Measurements from ENCODE around the gene CASQ2. TPM values are rescaled to one million over a fixed set of nuclear protein-coding genes. Genes with fewer than 3 reads are reported as not detected.

CASQ2 gene
- total and polyA plus RNA-seq, 9 of the 15 experiments (the other 6 are each of a cell fraction or from before 2014, with no cell fraction given): not detected

GRCh38 chr1:115652236-115652788 lies 116.2 kb downstream of the CASQ2 start:
- Histone ChIP-seq H4K20me1 (replicated peaks; ENCODE audit: control insufficient read depth, insufficient read depth, low read length) (no peaks in the 10 kb centered on the region; the same call in 1 of the 2 replicates), H3K4me1 (replicated peaks in 1 of 2; ENCODE audit: control insufficient read depth in 2 of 2, insufficient read depth in 2 of 2, low read length in 2 of 2) (peaks cover 44 to 67% of the 10 kb centered on the region in 2 experiments), H3K27ac (ENCODE audit: extremely low read depth, low read depth, low read length) (no peak overlapping the region), H3K79me2 (ENCODE audit: control insufficient read depth, insufficient read depth, low read length) (peaks cover 86% of the 10 kb centered on the region), H3K9me3 (replicated peaks; ENCODE audit: control insufficient read depth, insufficient read depth, low read depth, low read length) (no peaks in the 10 kb centered on the region), H3K9ac (ENCODE audit: insufficient read depth in 1 of 2, low read depth in 2 of 2, low read length in 2 of 2) (no peak overlapping the region), H3K27me3 (ENCODE audit: control insufficient read depth in 2 of 2, insufficient read depth in 2 of 2, low read length in 2 of 2) (no peaks in the 10 kb centered on the region), H3K4me3 (no peak overlapping the region), H2AFZ (ENCODE audit: low read depth, low read length) (no peak overlapping the region), H3K36me3 (ENCODE audit: control insufficient read depth, insufficient read depth, low read length) (peaks cover 58% of the 10 kb centered on the region), H3K9me1 (ENCODE audit: control insufficient read depth, insufficient read depth, low read length) (peaks cover 3% of the 10 kb centered on the region), H3K4me2 (ENCODE audit: insufficient read depth, low read length) (no peak overlapping the region)
- 91% methylated on average over 2 of the region's 2 CpGs for WGBS (ENCODE audit: insufficient coverage, low coverage, missing lambda C conversion rate)
- ChIA-PET POLR2A (interaction anchor here (1.7 to 3.3 kb wide), 3 partner anchors 9 to 16 kb away, joined by 5 to 16 read pairs (median 8); partner anchors contain the start of gene VANGL1), CTCF (ENCODE audit: low intra/inter-chr PET ratio) (no interaction called here)
- TF ChIP-seq RBM25 (IDR thresholded peaks at IDR 0.05; ENCODE audit: low read depth, low read length, severe bottlenecking): peak; percentile 87
- TF ChIP-seq ADNP (tag; IDR thresholded peaks at IDR 0.05): peak; percentile 51; the same call in 1 of the 2 replicates
- TF ChIP-seq SMARCA5 (IDR thresholded peaks at IDR 0.05): peak; percentile 57; the same call in 1 of the 2 replicates
- no peak for TF ChIP-seq MAFG (tag; conservative IDR thresholded peaks at IDR 0.05)
- TF ChIP-seq BCOR (IDR thresholded peaks at IDR 0.05): peak; percentile 93
- 0 out of 4 replicates have a peak, but pooled peaks of 1 of the 2 experiments have one; percentile 52 for TF ChIP-seq HDAC1 (IDR thresholded peaks at IDR 0.05)
- no peak for TF ChIP-seq ZZZ3 (IDR thresholded peaks at IDR 0.05)
- TF ChIP-seq KDM1A (IDR thresholded peaks at IDR 0.05): peak; percentile 77 to 81
- peak in 1 of 2 experiments; percentile 44; a peak in 1 of 4 replicates for TF ChIP-seq FOXA3 (CRISPR knock-in tag; conservative IDR thresholded peaks at IDR 0.05 in 1 of 2, IDR thresholded peaks at IDR 0.05 in 1 of 2)
- ATAC-seq (no peak), FAIRE-seq (no peak), DNase-seq (ENCODE audit: extremely low read depth in 1 of 4, low spot score in 3 of 4) (no peak)
- in situ Hi-C loops (cut with MboI) (no loop called here), intact Hi-C loops (cut with micrococcal nuclease) (no loop called here)
- no TSS peak for BruUV-seq (replicated peaks)

All from K562 (cell line).